Activated B cell treated with CpG ODN at 0.5 μM for 24 hours (primary cell): ENCODE results near the gene SLC6A17. TPM values are rescaled to one million over a fixed set of nuclear protein-coding genes. Genes with fewer than 3 reads are reported as not detected.

Experiments
- ATAC-seq: fragments of 200-7000 bp; cut with Tn5 transposase; one replicate; pipeline ENCODE4 v1.10.0; 2021; ENCODE audit warnings: low read depth, mild to moderate bottlenecking, moderate library complexity
- CTCF ChIA-PET: fragments of 350-600 bp; sonication (Branson Sonifier 250); formaldehyde crosslinking; loops from one replicate; lab custom pipeline; 2021; ENCODE audit warnings: antibody characterized with exemption; lab: Charles Lee
- POLR2A ChIA-PET: fragments of 350-600 bp; sonication (Branson Sonifier 250); formaldehyde crosslinking; loops from one replicate; lab custom pipeline; 2021; ENCODE audit warnings: antibody characterized with exemption; lab: Charles Lee
- DNase-seq: peaks from one replicate; pipeline ENCODE4 v3.0.0; 2022
- H3K27ac Mint-ChIP-seq: one replicate; pipeline ENCODE4 v1.8.0; 2020; ENCODE audit warnings: mixed read lengths
- H3K27me3 Mint-ChIP-seq: one replicate; pipeline ENCODE4 v1.8.0; 2021; ENCODE audit warnings: mixed read lengths
- H3K36me3 Mint-ChIP-seq: one replicate; pipeline ENCODE4 v1.8.0; 2021; ENCODE audit warnings: low read depth, mixed read lengths
- H3K4me1 Mint-ChIP-seq: one replicate; pipeline ENCODE4 v1.8.0; 2021; ENCODE audit warnings: mixed read lengths
- H3K4me3 Mint-ChIP-seq: one replicate; pipeline ENCODE4 v1.8.0; 2020; ENCODE audit warnings: mild to moderate bottlenecking, mixed read lengths
- H3K9me3 Mint-ChIP-seq: one replicate; pipeline ENCODE4 v1.8.0; 2020; ENCODE audit warnings: mixed read lengths
- CTCF ChIP-seq: fragments of 200-600 bp; IDR thresholded peaks from one replicate; pipeline ENCODE4 v1.8.0; 2022; ENCODE audit warnings: antibody characterized with exemption, mild to moderate bottlenecking
- intact Hi-C: fragments of 100-400 bp; cut with micrococcal nuclease; formaldehyde crosslinking; loops from one replicate; pipeline ENCODE4 v1.15.1; 2024
- total RNA-seq: library from RNA; stranded (reverse); gene quantifications from 2 replicates; pipeline ENCODE4 v1.2.3, GENCODE V29; 2022

The SLC6A17 gene
- total RNA-seq, 1 donor from 2014 or later: not detected

GRCh38 chr1:110223127-110223526, 72.8 kb downstream of the SLC6A17 start:
- TF ChIP-seq CTCF: no peak
- POLR2A ChIA-PET: no interaction called here
- Mint-ChIP-seq H3K4me3 (no peak overlapping the region), H3K9me3 (no peaks in the 10 kb centered on the region), H3K27me3 (no peaks in the 10 kb centered on the region), H3K36me3 (peaks cover 14% of the 10 kb centered on the region), H3K4me1 (no peaks in the 10 kb centered on the region), H3K27ac (no peak overlapping the region)
- ATAC-seq (no peak), DNase-seq (no peak)
- intact Hi-C loops: loop anchor here (5.0 kb wide), 1 partner anchor 69 kb away; no protein-coding TSS in a partner anchor
- CTCF ChIA-PET: no interaction called here

- intact Hi-C loops: loop anchor here (5.0 kb wide), 1 partner anchor 69 kb away; no protein-coding TSS in a partner anchor
- ChIA-PET CTCF (interaction anchor here (2.0 kb wide), 1 partner anchor 8 kb away, joined by 4 read pairs; no protein-coding TSS in a partner anchor), POLR2A (no interaction called here)
- TF ChIP-seq CTCF: no peak
- H3K9me3 Mint-ChIP-seq: no peaks in the 10 kb centered on the region
- H3K4me1 Mint-ChIP-seq: no peaks in the 10 kb centered on the region
- no peak for ATAC-seq
- H3K36me3 Mint-ChIP-seq: peaks cover 15% of the 10 kb centered on the region
- DNase-seq: no peak
- H3K27me3 Mint-ChIP-seq: no peaks in the 10 kb centered on the region
- H3K27ac Mint-ChIP-seq: no peak overlapping the region
- no peak overlapping the region for H3K4me3 Mint-ChIP-seq
These were observed 73.3 kb downstream of the SLC6A17 start for GRCh38 chr1:110223581-110223980.

- ChIA-PET CTCF (interaction anchor here (1.0 to 2.0 kb wide), 2 partner anchors 9 to 15 kb away, joined by 3 to 4 read pairs; partner anchors contain the start of gene KCNC4), POLR2A (no interaction called here)
- Mint-ChIP-seq H3K9me3 (no peaks in the 10 kb centered on the region), H3K36me3 (peaks cover 15% of the 10 kb centered on the region), H3K4me1 (no peaks in the 10 kb centered on the region), H3K27ac (no peak overlapping the region), H3K27me3 (no peaks in the 10 kb centered on the region), H3K4me3 (no peak overlapping the region)
- no peak for ATAC-seq
- DNase-seq: no peak
- intact Hi-C loops: loop anchor here (5.0 kb wide), 1 partner anchor 68 kb away; no protein-coding TSS in a partner anchor
- TF ChIP-seq CTCF: no peak
These were observed 74.1 kb downstream of the SLC6A17 start for GRCh38 chr1:110224240-110224995.

- intact Hi-C loops: no loop called here
- ATAC-seq (no peak), DNase-seq (no peak)
- H3K36me3 Mint-ChIP-seq: peaks cover 15% of the 10 kb centered on the region
- H3K4me3 Mint-ChIP-seq: no peak overlapping the region
- ChIA-PET CTCF (interaction anchor here (2.0 kb wide), 1 partner anchor 10 kb away, joined by 4 read pairs; no protein-coding TSS in a partner anchor), POLR2A (no interaction called here)
- no peak for TF ChIP-seq CTCF
- H3K9me3 Mint-ChIP-seq: no peaks in the 10 kb centered on the region
- H3K27ac Mint-ChIP-seq: no peak overlapping the region
- H3K4me1 Mint-ChIP-seq: no peaks in the 10 kb centered on the region
- H3K27me3 Mint-ChIP-seq: no peaks in the 10 kb centered on the region
These were observed 74.9 kb downstream of the SLC6A17 start for GRCh38 chr1:110225212-110225611.

GRCh38 chr1:110225756-110226404, 75.6 kb downstream of the SLC6A17 start:
- ATAC-seq (no peak), DNase-seq (no peak)
- H3K27me3 Mint-ChIP-seq: no peaks in the 10 kb centered on the region
- intact Hi-C loops: no loop called here
- no peaks in the 10 kb centered on the region for H3K9me3 Mint-ChIP-seq
- no peak for TF ChIP-seq CTCF
- H3K36me3 Mint-ChIP-seq: peaks cover 15% of the 10 kb centered on the region
- CTCF ChIA-PET: no interaction called here
- H3K4me1 Mint-ChIP-seq: no peaks in the 10 kb centered on the region
- H3K27ac Mint-ChIP-seq: no peak overlapping the region
- no peak overlapping the region for H3K4me3 Mint-ChIP-seq
- POLR2A ChIA-PET: no interaction called here
